ENCODE data around the gene ANXA8.

GRCh38 chr10:47424231-47424630 is 59.7 kb downstream of the ANXA8 start:
- TF ChIP-seq POLR2A (IDR thresholded peaks at IDR 0.05) (no peak), POLR2AphosphoS5 (IDR thresholded peaks at IDR 0.05) (no peak), CTCF (IDR thresholded peaks at IDR 0.05) (no peak)
